Stomach smooth muscle (tissue), 2 donors: Measurements from ENCODE around the gene POU2F1.

Source experiments
- H3K27ac ChIP-seq: one replicate; pipeline ENCODE4 v1.7.0; 2013; ENCODE audit warnings: mild to moderate bottlenecking, low read length, inconsistent platforms
- H3K27me3 ChIP-seq, 2 donors: one replicate each; pipeline ENCODE4 v1.7.0; 2013; ENCODE audit warnings: low read length in 2 of 2; ENCODE audit not compliant: insufficient read depth in 2 of 2, control insufficient read depth in 1 of 2
- H3K36me3 ChIP-seq, 2 donors: one replicate each; pipeline ENCODE4 v1.7.0; 2013; ENCODE audit warnings: low read length in 2 of 2; ENCODE audit not compliant: control insufficient read depth in 2 of 2, insufficient read depth in 2 of 2
- H3K4me1 ChIP-seq: one replicate; pipeline ENCODE4 v1.7.0; 2013; ENCODE audit warnings: low read length; ENCODE audit not compliant: control insufficient read depth, insufficient read depth
- H3K4me3 ChIP-seq, 2 donors: one replicate each; pipeline ENCODE4 v1.7.0; 2013; ENCODE audit warnings: low read length in 2 of 2
- H3K9ac ChIP-seq, 2 donors: one replicate each; pipeline ENCODE4 v1.7.0; 2013; ENCODE audit warnings: low read length in 2 of 2, mild to moderate bottlenecking in 1 of 2
- H3K9me3 ChIP-seq, 2 donors: one replicate each; pipeline ENCODE4 v1.7.0; 2013; ENCODE audit warnings: low read length in 2 of 2; ENCODE audit not compliant: control insufficient read depth in 2 of 2
- donor health status: healthy.
- donor health status: Pancreatic carcinoma.

The POU2F1 gene

DNA sequence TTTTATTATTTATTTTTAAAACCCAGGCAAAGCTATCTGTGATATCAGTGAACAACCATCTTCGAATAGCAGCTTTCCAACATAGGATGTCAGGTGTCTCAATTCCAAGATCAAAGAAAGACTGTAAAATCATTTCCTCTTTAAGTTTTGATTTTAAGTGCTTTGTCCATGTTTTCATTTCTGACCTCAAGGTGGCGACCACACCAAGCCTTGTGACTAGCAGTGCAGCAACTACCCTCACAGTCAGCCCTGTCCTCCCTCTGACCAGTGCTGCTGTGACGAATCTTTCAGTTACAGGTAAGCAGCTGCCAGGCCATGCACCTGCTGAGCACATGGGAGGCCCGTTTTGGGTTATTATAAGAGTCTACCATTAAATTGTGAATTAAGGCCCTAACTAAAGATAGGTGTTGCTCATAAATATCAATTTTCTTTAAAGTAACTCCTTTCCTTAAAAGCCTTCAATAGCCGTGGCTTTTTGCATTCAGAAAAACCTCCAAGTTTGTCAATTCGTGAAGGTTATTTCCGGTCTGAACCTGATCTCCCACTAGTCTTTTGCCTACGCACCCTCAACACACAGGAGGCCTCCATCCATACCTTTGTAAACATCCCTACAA is 180.7 kb downstream of the POU2F1 start:
- Histone ChIP-seq H3K36me3 (peaks cover 12 to 27% of the 10 kb centered on the region in 2 donors), H3K9ac (no peak overlapping the region), H3K27me3 (no peaks in the 10 kb centered on the region), H3K9me3 (no peaks in the 10 kb centered on the region), H3K4me1 (no peaks in the 10 kb centered on the region), H3K4me3 (no peak overlapping the region), H3K27ac (no peak overlapping the region)

- Histone ChIP-seq H3K4me1 (no peaks in the 10 kb centered on the region), H3K27me3 (no peaks in the 10 kb centered on the region), H3K9me3 (no peaks in the 10 kb centered on the region), H3K4me3 (no peak overlapping the region), H3K9ac (no peak overlapping the region), H3K36me3 (peaks cover 5 to 19% of the 10 kb centered on the region in 2 donors), H3K27ac (no peak overlapping the region)
These were observed 183.6 kb downstream of the POU2F1 start for GRCh38 chr1:167404161-167404888.

DNA sequence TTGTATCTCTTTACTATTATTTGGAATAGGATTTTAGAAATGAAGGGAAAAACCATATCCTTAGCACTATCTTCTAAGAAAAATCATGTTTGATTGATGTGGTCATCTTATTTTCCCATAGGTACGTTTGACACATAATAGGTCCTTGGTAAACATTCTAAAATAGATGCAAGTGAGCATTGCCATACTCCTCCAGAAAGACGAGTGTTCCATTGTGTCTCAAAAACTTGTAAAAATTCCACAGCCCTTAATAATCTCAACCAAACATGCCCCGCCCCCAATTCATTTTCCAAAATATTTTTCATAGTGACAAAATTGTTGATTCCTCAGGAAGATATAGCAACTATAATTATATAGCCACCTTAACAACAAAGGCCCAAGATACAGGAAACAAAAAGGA is 184.2 kb downstream of the POU2F1 start:
- Histone ChIP-seq H3K27me3 (no peaks in the 10 kb centered on the region), H3K36me3 (peaks cover 5 to 19% of the 10 kb centered on the region in 2 donors), H3K9me3 (no peaks in the 10 kb centered on the region), H3K27ac (no peak overlapping the region), H3K4me1 (no peaks in the 10 kb centered on the region), H3K4me3 (no peak overlapping the region), H3K9ac (no peak overlapping the region)

GRCh38 chr1:167408355-167408754 is 187.7 kb downstream of the POU2F1 start:
- no peaks in the 10 kb centered on the region for H3K9me3 ChIP-seq
- no peaks in the 10 kb centered on the region for H3K27me3 ChIP-seq
- H3K27ac ChIP-seq = no peak overlapping the region
- peaks cover 8 to 26% of the 10 kb centered on the region in 2 donors for H3K36me3 ChIP-seq
- H3K4me1 ChIP-seq = no peaks in the 10 kb centered on the region
- H3K9ac ChIP-seq = no peak overlapping the region
- H3K4me3 ChIP-seq = no peak overlapping the region

DNA sequence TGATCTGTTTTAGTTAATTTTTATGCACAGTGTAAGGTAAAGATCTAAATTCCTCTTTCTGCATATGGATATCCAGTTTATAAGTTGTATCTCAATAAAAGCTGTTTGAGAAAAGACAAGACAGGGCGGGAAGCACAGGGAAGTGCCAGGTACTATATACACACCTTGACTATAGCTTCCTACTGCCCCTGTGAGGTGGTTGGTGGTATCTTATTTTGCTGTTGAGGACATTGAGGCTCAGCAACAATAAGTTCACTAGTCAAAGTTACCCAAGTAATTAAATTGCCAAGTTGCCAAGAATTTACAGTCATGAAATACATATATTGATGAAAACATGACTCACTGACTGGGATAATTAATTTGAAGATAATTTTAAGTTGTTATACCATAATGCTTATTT is 188.5 kb downstream of the POU2F1 start:
- Histone ChIP-seq H3K27ac (no peak overlapping the region), H3K4me3 (no peak overlapping the region), H3K9me3 (no peaks in the 10 kb centered on the region), H3K27me3 (no peaks in the 10 kb centered on the region), H3K4me1 (no peaks in the 10 kb centered on the region), H3K9ac (no peak overlapping the region), H3K36me3 (peaks cover 10 to 26% of the 10 kb centered on the region in 2 donors)

DNA sequence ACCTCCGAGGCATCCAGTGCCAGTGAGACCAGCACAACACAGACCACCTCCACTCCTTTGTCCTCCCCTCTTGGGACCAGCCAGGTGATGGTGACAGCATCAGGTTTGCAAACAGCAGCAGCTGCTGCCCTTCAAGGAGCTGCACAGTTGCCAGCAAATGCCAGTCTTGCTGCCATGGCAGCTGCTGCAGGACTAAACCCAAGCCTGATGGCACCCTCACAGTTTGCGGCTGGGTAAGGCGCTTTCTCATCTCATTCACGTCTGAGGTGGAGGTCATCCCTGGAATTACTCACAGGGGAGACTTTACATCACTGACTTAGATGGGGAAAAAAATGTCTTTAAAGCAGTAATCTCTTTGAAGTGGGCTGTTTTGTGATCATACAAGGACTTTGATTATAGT is 191.4 kb downstream of the POU2F1 start:
- H3K9ac ChIP-seq = no peak overlapping the region
- no peak overlapping the region for H3K27ac ChIP-seq
- no peak overlapping the region for H3K4me3 ChIP-seq
- H3K4me1 ChIP-seq = no peaks in the 10 kb centered on the region
- H3K36me3 ChIP-seq = peaks cover 19 to 20% of the 10 kb centered on the region in 2 donors
- no peaks in the 10 kb centered on the region for H3K9me3 ChIP-seq
- H3K27me3 ChIP-seq = no peaks in the 10 kb centered on the region

DNA sequence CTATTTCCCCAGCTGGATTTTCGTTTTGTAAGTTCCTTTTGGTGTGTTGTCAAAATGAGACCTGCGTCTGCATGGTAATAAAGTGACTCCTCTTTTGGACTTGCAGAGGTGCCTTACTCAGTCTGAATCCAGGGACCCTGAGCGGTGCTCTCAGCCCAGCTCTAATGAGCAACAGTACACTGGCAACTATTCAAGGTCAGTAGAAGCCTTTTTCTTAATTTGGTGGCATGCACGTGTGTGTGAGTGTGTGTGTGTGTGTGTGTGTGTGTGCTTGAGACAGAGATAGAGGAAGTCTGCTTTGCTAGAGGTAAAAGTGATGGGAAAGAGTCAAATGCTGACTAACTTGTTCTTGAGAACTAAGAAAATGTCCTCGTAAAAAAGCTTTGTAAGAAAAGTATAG is 192.2 kb downstream of the POU2F1 start:
- Histone ChIP-seq H3K9me3 (no peaks in the 10 kb centered on the region), H3K27ac (no peak overlapping the region), H3K36me3 (peaks cover 19% of the 10 kb centered on the region in 2 donors), H3K27me3 (no peaks in the 10 kb centered on the region), H3K4me1 (no peaks in the 10 kb centered on the region), H3K9ac (no peak overlapping the region), H3K4me3 (no peak overlapping the region)

DNA sequence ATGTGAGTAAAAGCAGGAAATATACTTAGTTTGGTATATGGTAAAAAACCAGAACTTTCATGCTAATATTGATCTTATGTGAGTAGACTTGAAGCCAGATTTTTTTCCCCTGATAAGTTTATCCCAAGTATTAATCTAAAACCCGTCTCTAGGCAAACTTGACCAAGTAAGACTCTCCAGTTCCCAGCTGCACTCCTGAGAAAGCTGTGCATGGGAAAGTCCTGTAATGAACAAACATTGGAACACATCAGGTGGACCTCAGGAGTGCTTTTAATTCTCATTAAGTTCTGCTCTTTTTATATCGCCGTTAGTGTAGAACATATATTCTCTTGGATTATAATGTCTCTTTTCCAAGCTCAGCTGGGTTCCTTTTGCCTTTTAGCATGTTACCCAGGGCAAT is 192.6 kb downstream of the POU2F1 start:
- Histone ChIP-seq H3K4me3 (no peak overlapping the region), H3K9me3 (no peaks in the 10 kb centered on the region), H3K27me3 (no peaks in the 10 kb centered on the region), H3K36me3 (peaks cover 17 to 19% of the 10 kb centered on the region in 2 donors), H3K4me1 (no peaks in the 10 kb centered on the region), H3K9ac (no peak overlapping the region), H3K27ac (no peak overlapping the region)

- peaks cover 17 to 19% of the 10 kb centered on the region in 2 donors for H3K36me3 ChIP-seq
- no peak overlapping the region for H3K9ac ChIP-seq
- no peak overlapping the region for H3K27ac ChIP-seq
- H3K9me3 ChIP-seq = no peaks in the 10 kb centered on the region
- no peaks in the 10 kb centered on the region for H3K27me3 ChIP-seq
- H3K4me3 ChIP-seq = no peak overlapping the region
- H3K4me1 ChIP-seq = no peaks in the 10 kb centered on the region
These were observed 195.8 kb downstream of the POU2F1 start for GRCh38 chr1:167416506-167416905.

DNA sequence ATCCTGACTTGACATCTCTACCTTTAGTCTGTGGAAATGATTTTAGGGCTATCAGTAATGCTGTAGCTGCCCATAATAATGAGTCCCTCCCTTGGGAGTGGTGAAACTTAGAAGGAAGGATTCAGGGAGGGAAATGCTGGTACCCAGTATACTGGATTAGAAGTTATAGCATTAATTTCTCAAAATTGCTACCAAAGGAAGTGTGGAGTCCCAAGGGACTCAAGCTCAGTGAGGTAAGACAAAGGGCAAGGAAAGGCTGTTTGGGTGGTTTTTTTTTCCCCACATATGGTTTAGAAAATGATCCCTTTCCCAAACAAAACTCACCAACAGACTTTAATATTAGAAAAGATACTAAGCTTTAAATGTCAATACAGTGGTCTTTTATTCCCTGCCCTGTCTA is 197.7 kb downstream of the POU2F1 start:
- Histone ChIP-seq H3K4me1 (no peaks in the 10 kb centered on the region), H3K9ac (no peak overlapping the region), H3K9me3 (no peaks in the 10 kb centered on the region), H3K36me3 (peaks cover 5 to 11% of the 10 kb centered on the region in 2 donors), H3K27ac (no peak overlapping the region), H3K4me3 (no peak overlapping the region), H3K27me3 (no peaks in the 10 kb centered on the region)

GRCh38 chr1:167419245-167419644 is 198.6 kb downstream of the POU2F1 start:
- H3K4me3 ChIP-seq = no peak overlapping the region

More at GRCh38 chr1:167419245-167419644, 198.6 kb downstream of the POU2F1 start:
- Histone ChIP-seq H3K4me1 (no peaks in the 10 kb centered on the region), H3K27me3 (no peaks in the 10 kb centered on the region), H3K9ac (no peak overlapping the region), H3K27ac (no peak overlapping the region), H3K36me3 (peaks cover 8 to 13% of the 10 kb centered on the region in 2 donors), H3K9me3 (no peaks in the 10 kb centered on the region)
